BLaER1 (cell line): ENCODE data around the gene VRK1.

ENCODE experiments used
- H3K27ac ChIP-seq: shearing (Covaris generic); formaldehyde crosslinking; 2 replicates; pipeline ENCODE4 v1.8.1; 2022
- H3K27me3 ChIP-seq: shearing (Covaris generic); formaldehyde crosslinking; 2 replicates; pipeline ENCODE4 v1.8.1; 2022
- H3K36me3 ChIP-seq: shearing (Covaris generic); formaldehyde crosslinking; 2 replicates; pipeline ENCODE4 v1.8.1; 2022
- H3K4me1 ChIP-seq: shearing (Covaris generic); formaldehyde crosslinking; 2 replicates; pipeline ENCODE4 v1.8.1; 2022
- H3K4me2 ChIP-seq: shearing (Covaris generic); formaldehyde crosslinking; 2 replicates; pipeline ENCODE4 v1.8.1; 2022
- H3K4me3 ChIP-seq: shearing (Covaris generic); formaldehyde crosslinking; 2 replicates; pipeline ENCODE4 v1.8.1; 2022
- H3K9ac ChIP-seq: shearing (Covaris generic); formaldehyde crosslinking; 2 replicates; pipeline ENCODE4 v1.8.1; 2022
- H3K9me3 ChIP-seq: shearing (Covaris generic); formaldehyde crosslinking; 2 replicates; pipeline ENCODE4 v1.8.1; 2022
- H4K20me1 ChIP-seq: shearing (Covaris generic); formaldehyde crosslinking; 2 replicates; pipeline ENCODE4 v1.8.1; 2022
- Cebpa-rat ChIP-seq: shearing (Covaris generic); IDR thresholded peaks from 2 replicates; pipeline ENCODE4 v1.8.1; 2022

The VRK1 gene

DNA sequence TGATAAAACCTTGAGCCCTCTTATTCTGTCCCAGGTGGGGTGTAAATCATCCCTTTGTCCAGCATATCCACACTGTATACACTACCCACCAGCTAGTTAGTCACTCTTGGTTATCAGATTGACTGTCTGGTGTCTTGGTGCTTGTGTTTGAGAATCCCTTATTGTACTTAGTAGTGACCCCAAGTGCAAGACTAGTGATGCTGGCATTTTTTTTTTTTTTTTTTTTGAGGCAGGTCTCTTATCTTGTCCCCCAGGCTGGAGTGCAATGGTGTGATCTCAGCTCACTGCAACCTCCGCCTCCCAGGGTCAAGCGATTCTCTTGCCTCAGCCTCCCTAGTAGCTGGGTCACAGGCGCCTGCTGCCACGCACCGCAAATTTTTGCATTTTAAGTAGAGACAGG, 5.8 kb downstream of the VRK1 start:
- TF ChIP-seq Cebpa-rat, result no peak
- Histone ChIP-seq H3K9me3 (no peaks in the 10 kb centered on the region; the same call in 1 of the 2 replicates), H4K20me1 (peaks cover 95% of the 10 kb centered on the region), H3K27me3 (no peaks in the 10 kb centered on the region), H3K36me3 (peaks cover 22% of the 10 kb centered on the region), H3K27ac (no peak overlapping the region), H3K4me1 (peaks cover 16% of the 10 kb centered on the region), H3K4me3 (no peak overlapping the region), H3K9ac (no peak overlapping the region), H3K4me2 (no peak overlapping the region)

- H3K4me3 ChIP-seq, result no peak overlapping the region
- H3K27ac ChIP-seq, result no peak overlapping the region
These were observed 6.8 kb downstream of the VRK1 start for GRCh38 chr14:96803958-96804357.

GRCh38 chr14:96804895-96805294, 7.7 kb downstream of the VRK1 start:
- Histone ChIP-seq H3K4me2 (no peak overlapping the region), H3K4me3 (no peak overlapping the region), H3K36me3 (peaks cover 40% of the 10 kb centered on the region), H3K4me1 (no peaks in the 10 kb centered on the region), H4K20me1 (peaks cover 79% of the 10 kb centered on the region), H3K27me3 (no peaks in the 10 kb centered on the region), H3K9ac (no peak overlapping the region), H3K27ac (no peak overlapping the region), H3K9me3 (peaks cover 14% of the 10 kb centered on the region)
- no peak for TF ChIP-seq Cebpa-rat

More at GRCh38 chr14:96803958-96804357, 6.8 kb downstream of the VRK1 start:
- TF ChIP-seq Cebpa-rat, result no peak
- Histone ChIP-seq H3K4me1 (peaks cover 9% of the 10 kb centered on the region), H3K9ac (no peak overlapping the region), H3K36me3 (peaks cover 31% of the 10 kb centered on the region), H4K20me1 (peaks cover 87% of the 10 kb centered on the region), H3K27me3 (no peaks in the 10 kb centered on the region), H3K9me3 (peaks cover 5% of the 10 kb centered on the region), H3K4me2 (no peak overlapping the region)

GRCh38 chr14:96805956-96806355, 8.8 kb downstream of the VRK1 start:
- H3K27ac ChIP-seq, result no peak overlapping the region
- TF ChIP-seq Cebpa-rat, result no peak
- H3K9me3 ChIP-seq, result peaks cover 22% of the 10 kb centered on the region
- H3K9ac ChIP-seq, result no peak overlapping the region
- no peaks in the 10 kb centered on the region for H3K27me3 ChIP-seq
- H3K4me2 ChIP-seq, result no peak overlapping the region
- no peaks in the 10 kb centered on the region for H3K4me1 ChIP-seq
- H3K36me3 ChIP-seq, result peaks cover 48% of the 10 kb centered on the region
- H4K20me1 ChIP-seq, result peaks cover 68% of the 10 kb centered on the region
- no peak overlapping the region for H3K4me3 ChIP-seq

GRCh38 chr14:96806836-96807235, 9.7 kb downstream of the VRK1 start:
- no peak overlapping the region for H3K9ac ChIP-seq
- no peak overlapping the region for H3K27ac ChIP-seq
- TF ChIP-seq Cebpa-rat, result no peak
- peaks cover 60% of the 10 kb centered on the region for H4K20me1 ChIP-seq
- H3K36me3 ChIP-seq, result peaks cover 51% of the 10 kb centered on the region
- H3K4me3 ChIP-seq, result no peak overlapping the region
- H3K9me3 ChIP-seq, result peaks cover 25% of the 10 kb centered on the region
- peaks cover 2% of the 10 kb centered on the region for H3K4me1 ChIP-seq
- no peaks in the 10 kb centered on the region for H3K27me3 ChIP-seq
- no peak overlapping the region for H3K4me2 ChIP-seq

DNA sequence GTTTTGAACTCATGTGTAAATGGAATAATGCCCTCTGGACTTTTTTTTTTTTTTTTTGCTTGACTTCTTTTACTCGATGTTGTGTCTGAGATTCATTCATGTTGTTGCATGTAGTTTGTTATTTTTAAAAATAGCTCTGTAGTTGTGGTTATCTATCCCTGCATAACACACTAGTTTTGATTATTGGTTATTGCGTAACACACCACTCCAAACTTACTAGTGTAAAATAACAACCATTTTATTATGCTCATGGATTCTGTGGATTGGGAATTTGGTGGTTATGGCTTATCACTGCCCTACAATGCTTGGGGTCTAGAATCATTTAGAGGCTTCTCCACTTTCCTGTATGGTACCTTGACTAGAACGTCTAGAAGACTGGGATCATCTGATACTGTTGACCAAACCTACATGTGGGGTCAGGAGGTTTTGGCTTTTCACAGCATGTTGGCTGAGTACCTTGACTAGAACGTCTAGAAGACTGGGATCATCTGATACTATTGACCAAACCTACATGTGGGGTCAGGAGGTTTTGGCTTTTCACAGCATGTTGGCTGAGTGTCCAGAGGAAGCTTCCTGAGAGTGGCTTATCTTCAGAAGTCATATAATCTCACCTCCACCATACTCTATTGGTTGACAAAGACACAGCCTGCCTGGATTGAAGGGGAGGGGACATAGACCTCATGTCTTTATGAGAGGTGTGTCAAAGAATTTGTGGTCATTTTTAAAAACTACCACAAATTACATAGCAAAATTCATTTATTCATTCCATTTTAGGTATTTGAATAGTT, 11.6 kb downstream of the VRK1 start:
- no peak overlapping the region for H3K27ac ChIP-seq

GRCh38 chr14:96811265-96811664, 14.1 kb downstream of the VRK1 start:
- no peak for TF ChIP-seq Cebpa-rat
- H3K36me3 ChIP-seq, result peaks cover 57% of the 10 kb centered on the region
- no peak overlapping the region for H3K4me2 ChIP-seq
- peaks cover 25% of the 10 kb centered on the region for H3K9me3 ChIP-seq
- H3K4me3 ChIP-seq, result no peak overlapping the region
- H3K27ac ChIP-seq, result no peak overlapping the region
- H3K4me1 ChIP-seq, result peaks cover 9% of the 10 kb centered on the region
- H3K27me3 ChIP-seq, result no peaks in the 10 kb centered on the region
- H4K20me1 ChIP-seq, result peaks cover 35% of the 10 kb centered on the region
- no peak overlapping the region for H3K9ac ChIP-seq

More for the DNA sequence above, 11.6 kb downstream of the VRK1 start:
- Histone ChIP-seq H3K4me3 (no peak overlapping the region), H4K20me1 (peaks cover 50% of the 10 kb centered on the region), H3K36me3 (peaks cover 57% of the 10 kb centered on the region), H3K9ac (no peak overlapping the region), H3K4me2 (no peak overlapping the region), H3K4me1 (peaks cover 9% of the 10 kb centered on the region), H3K9me3 (peaks cover 25% of the 10 kb centered on the region), H3K27me3 (no peaks in the 10 kb centered on the region)
- peak; percentile 81; the same call in 1 of the 2 replicates for TF ChIP-seq Cebpa-rat

GRCh38 chr14:96811985-96812667, 14.9 kb downstream of the VRK1 start:
- no peak for TF ChIP-seq Cebpa-rat
- Histone ChIP-seq H3K9ac (no peak overlapping the region), H3K4me2 (peak overlapping the region; percentile 31), H3K27me3 (no peaks in the 10 kb centered on the region), H3K27ac (no peak overlapping the region), H3K4me1 (peaks cover 9% of the 10 kb centered on the region), H3K9me3 (peaks cover 25% of the 10 kb centered on the region), H3K36me3 (peaks cover 50% of the 10 kb centered on the region), H3K4me3 (no peak overlapping the region), H4K20me1 (peaks cover 29% of the 10 kb centered on the region)

DNA sequence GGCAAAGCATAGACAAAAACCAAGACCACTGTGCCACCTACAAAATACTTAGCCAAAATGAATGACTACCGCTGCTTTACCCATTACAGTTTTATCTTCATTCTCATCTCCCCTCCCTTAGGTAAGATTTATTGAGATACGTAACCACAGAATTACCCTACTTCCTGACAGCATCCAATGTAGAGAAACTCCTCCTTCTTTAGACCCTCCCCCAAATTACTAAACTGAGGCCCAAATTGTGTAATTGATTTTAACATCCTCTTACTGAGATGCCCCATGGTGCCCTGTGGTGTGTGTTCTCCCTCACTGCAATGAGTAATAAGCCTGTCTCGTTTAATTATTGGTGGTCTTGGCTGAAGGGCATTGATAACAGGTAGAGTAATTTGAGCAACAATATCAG, 19.1 kb downstream of the VRK1 start:
- H3K9me3 ChIP-seq, result peaks cover 7% of the 10 kb centered on the region
- H3K27me3 ChIP-seq, result no peaks in the 10 kb centered on the region
- H4K20me1 ChIP-seq, result peaks cover 34% of the 10 kb centered on the region
- H3K4me1 ChIP-seq, result peaks cover 9% of the 10 kb centered on the region
- H3K27ac ChIP-seq, result no peak overlapping the region
- H3K36me3 ChIP-seq, result peaks cover 31% of the 10 kb centered on the region
- H3K4me2 ChIP-seq, result no peak overlapping the region
- TF ChIP-seq Cebpa-rat, result no peak
- no peak overlapping the region for H3K9ac ChIP-seq
- H3K4me3 ChIP-seq, result no peak overlapping the region
